GM21381 (cell line): Measurements from ENCODE around the gene TMEM127.

ENCODE experiments used
- ATAC-seq: cut with Tn5 transposase; IDR thresholded peaks from one replicate; pipeline ENCODE4 v1.9.1; 2021; ENCODE audit warnings: mild to moderate bottlenecking, moderate library complexity; ENCODE audit not compliant: unreplicated experiment

Gene TMEM127

DNA sequence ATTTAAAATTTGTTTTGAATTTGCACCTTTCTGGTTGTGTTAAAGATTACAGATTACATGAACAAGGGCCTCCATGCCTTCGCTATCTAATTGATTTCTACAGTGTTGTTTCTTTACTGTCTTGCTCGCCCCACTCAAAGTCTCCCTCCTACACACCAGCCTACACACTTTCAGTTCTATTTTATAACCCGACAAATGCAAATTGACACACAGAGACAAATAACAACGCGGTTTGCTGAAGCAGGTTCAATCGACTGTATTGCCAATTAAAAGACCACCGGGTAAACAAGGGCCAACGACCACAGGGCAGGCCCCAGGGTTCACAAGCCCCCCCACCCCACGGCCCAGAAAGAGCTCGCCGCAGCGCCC lies 58.0 kb downstream of the TMEM127 start:
- ATAC-seq: no peak

DNA sequence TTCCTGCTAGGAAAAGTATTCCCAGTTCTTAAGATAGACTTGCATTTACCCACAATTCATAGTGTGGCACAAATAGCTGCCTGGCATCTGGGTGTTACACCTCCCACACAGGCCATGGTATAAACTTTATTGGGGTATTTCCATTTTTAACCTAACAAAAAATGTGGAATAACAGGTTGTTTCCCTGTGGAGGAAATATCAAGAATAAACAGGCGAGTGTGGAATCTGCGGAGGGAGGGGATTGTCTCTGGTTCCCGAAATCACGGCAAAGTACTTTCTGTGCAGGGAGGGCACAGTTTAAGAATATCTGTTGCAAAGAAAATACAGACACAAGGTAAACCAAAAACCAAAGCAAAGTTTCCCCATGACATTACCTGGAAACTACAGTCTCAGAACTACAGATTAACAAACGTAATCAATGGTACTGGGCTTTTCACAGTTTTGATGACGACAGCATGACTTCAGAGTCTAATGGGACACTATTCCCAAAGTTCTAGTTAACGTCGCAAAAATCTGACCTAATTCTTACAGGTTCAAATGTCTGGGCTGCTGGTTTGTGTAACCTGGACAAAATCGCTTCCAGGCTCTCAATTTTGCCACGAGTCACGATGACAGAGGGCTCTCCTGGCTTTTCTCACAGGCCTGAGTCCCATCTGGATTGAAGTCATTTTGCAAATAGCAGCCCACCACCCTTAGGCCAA lies 58.6 kb downstream of the TMEM127 start:
- ATAC-seq: no peak

DNA sequence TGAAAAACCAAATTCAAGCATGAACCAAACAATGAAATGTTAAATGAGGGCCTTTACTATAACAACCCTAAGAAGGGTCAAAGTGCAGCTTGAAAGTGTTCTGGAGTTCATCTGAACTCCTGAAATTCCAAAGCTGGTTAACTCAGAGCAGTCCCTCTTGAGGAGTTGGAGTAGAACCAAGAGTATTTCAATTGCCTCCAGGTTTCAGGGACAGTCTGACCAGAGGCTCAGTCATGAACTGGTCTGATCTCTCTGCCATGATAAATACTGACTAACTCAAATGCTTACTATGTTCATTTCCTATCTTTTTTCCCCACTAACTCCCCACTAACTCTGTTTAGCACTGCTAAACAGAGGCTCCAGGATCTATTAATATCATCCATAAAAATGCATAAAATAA lies 59.9 kb downstream of the TMEM127 start:
- no peak for ATAC-seq

DNA sequence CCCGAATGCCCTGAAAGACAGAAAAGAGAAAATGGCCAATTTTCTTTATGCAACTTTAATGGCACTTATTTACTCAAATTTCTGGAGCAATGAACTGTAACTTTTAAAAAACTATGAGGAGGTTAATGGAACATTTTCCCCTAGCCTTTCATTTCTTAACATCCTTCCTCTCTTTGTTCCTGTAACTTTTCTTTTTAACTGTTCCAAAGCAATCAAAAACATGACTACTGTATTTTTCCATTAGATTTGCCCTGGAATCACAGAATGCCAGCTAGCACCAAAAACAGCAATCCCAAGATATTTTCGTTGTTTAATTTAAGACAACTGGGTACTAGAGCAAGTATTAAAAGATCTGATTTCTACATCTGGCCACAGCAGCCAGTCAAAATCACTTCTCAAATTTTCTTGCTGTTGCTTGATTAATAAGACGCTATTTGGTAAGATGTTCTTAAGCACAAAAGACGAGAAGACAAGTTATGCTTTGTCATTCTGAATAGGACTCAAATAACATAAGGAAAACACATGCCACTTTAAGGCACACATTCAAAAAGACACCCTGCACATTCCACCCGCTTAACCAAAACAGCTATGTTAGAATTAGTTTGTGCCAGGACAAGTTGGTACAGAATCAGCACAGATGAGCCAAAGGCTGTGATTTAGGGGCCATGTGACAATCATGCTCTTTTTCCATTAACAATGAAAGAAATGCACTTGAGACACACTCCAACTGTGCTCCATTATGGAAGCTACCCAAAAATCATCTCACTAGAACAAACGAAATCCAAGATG lies 60.8 kb downstream of the TMEM127 start:
- ATAC-seq: no peak

DNA sequence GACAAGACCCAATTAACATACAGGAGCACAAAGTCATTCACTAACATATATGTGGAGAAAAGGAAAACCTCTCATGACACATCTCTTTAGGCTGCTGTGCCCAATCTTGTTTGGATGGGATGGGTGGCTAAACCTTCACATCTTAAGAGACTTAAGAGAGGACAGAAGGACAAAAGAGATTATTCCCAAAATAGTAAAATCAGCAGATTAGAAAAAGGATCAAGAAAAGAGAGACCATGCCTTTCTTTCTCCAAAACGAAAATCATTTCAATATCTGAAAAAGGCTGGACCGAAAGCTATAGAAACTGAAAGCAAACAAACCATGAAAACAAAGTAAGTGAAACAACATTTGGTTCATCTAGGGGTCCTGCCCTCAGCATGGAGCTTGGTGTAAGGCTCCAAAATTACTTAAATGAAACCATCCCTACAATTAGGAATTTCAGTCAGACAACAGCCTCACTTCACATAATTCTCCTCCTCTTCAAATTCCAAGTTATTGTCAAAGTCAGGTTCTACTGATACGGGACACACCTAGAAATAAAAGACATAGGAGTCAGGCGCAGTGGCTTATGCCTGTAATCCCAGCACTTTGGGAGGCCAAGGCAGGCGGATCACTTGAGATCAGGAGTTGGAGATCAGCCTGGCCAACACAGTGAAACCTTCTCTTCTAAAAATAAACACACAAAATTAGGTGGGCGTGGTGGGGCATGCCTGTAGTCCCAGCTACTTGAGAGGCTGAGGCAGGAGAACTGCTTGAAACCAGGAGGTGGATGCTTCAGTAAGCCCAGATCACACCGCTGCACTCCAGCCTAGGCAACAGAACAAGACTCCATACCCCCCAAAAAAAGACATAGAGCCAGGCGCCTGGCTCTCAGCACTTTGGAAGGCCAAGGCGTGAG lies 62.4 kb downstream of the TMEM127 start:
- ATAC-seq: no peak

DNA sequence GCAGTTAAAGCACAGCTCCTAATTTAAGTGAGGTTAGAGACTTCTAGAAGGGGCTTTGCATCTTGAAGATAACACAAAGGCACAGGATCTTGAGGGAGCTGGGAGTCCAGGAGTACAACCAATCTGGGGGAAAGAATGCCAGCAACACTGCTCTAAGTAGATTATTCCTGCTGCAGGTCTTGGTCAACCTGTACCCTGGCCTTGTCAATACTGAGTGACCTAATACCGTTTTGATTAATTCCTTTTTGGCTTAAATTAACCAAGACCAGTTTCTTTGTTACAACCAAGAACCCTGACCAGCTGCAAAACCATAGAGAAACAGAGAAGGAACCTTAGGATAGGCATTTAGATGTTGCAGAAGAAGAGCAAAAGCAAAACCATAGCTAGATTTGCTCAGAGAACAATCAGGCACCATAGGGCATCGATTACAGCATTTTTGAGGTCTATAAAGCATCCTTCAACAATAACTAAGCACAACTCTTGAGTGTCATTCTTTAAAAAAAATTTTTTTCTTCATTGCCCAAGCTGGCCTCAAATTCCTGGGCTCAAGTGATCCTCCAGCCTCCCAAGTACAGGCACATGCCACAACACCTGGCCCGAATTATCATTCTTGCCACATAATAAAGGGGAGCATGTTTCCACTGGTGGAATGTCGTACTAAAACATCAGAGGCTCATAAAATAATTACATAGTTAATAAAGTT lies 63.5 kb downstream of the TMEM127 start:
- no peak for ATAC-seq

DNA sequence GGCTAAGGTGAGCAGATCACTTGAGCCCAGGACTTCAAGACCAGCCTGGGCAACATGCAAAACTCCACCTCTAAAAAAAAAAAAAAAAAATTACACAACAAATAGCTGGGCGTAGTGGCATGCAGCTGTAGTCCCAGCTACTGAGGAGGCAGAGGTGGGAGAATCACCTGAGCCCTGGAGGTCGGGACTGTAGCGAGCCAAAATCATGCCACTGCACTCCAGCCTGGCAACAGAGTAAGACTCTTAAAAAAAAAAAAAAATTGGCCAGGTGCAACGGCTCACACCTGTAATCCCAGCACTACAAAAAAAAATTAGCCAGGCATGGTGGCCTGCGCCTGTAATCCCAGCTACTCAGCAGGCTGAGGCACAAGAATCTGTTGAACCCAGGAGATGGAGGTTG lies 64.5 kb downstream of the TMEM127 start:
- no peak for ATAC-seq

DNA sequence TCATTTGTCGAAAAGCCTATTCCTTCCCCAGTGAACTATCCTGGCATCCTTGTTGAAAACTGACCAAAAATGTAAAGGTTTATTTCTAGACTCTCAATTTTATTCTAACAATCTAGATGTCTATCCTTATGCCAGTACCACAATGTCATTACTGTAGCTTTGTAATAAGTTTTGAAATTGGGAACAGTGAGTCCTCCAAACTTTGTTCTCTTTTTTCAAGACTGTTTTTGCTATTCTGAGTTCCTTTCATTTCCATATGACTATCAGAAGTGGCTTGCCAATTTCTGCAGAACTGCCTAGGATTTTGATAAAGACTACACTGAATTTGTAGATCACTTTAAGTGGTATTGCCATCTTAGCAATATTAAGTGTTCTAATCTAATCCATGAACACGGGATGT lies 66.9 kb downstream of the TMEM127 start:
- no peak for ATAC-seq
